DLD1 (cell line): ENCODE results near the gene FLACC1.

ENCODE experiments used
- in situ Hi-C: cut with HindIII; loops from 2 replicates; pipeline ENCODE4 v1.10.0; 2017; ENCODE audit warnings: low sequenced_read_pairs

Gene FLACC1

DNA sequence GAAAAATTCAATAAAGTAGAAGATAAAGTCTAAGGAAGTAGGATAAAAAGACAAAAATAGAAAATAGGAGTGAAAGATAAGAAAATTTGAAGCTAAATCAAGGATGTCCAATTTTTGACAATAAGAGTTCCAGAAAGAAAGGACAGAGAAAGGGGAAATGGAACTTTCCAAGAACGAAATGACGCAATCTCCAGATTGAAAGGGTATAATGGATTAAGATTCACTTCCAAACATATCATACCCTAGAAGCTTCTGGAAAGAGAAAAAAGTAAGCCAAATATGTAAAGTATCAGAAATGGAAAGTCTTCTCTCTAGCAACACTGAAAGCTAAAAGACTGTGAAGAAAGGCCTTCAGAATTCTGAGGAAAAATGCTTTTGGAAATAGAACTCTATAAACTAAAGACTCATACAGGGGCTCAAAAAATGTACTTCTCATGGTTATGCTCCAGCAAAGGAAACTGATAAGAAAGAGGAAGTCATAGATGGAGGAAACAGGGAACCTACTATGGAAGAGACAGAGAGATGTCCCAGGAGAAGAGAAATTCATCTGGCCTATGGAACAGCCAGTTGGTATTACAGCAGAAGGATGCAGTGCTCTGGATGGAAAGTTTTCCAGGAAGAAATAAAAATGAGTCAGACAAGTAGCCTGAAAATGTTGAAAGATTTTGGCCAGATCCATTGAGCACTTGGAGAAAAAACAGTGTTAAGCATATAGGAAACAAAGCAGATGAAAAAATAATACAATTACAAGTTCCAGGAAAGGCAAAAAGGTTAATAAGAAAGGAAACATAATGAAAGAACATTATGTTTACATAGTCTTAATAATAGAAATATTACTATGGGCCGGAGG lies 76.7 kb downstream of the FLACC1 start:
- in situ Hi-C loops: no loop called here

- in situ Hi-C loops: no loop called here
Measured at GRCh38 chr2:201279079-201279478, 78.1 kb downstream of the FLACC1 start.

DNA sequence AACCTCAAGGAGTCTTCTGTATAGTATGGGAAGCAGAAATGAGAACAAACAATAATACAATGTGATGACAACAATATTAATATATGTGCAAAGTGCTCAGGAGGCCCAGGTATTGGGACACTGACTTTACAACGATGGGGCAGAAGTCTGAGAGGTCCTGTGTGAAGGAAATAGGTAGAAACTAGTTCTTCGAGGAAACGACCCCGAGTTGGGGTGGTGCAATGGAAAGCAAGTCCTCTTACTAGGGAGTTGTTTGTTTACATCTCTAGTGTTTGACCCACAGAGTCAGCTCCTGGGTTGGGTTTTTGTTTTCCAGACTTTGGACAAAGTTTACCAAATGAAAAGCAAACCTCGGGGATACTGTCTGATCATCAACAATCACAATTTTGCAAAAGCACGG lies 80.6 kb downstream of the FLACC1 start:
- in situ Hi-C loops: no loop called here

GRCh38 chr2:201275990-201276389 lies 81.2 kb downstream of the FLACC1 start:
- in situ Hi-C loops: no loop called here

GRCh38 chr2:201275069-201275468 lies 82.1 kb downstream of the FLACC1 start:
- in situ Hi-C loops: no loop called here

- in situ Hi-C loops: loop anchor here (25.0 kb wide), 1 partner anchor 114 kb away; no protein-coding TSS in a partner anchor
Measured at GRCh38 chr2:201273330-201273983, 83.7 kb downstream of the FLACC1 start.

- in situ Hi-C loops: loop anchor here (25.0 kb wide), 1 partner anchor 115 kb away; no protein-coding TSS in a partner anchor
Measured at GRCh38 chr2:201271917-201272316, 85.2 kb downstream of the FLACC1 start.

GRCh38 chr2:201270293-201271001 lies 86.7 kb downstream of the FLACC1 start:
- in situ Hi-C loops: loop anchor here (25.0 kb wide), 1 partner anchor 117 kb away; no protein-coding TSS in a partner anchor

- in situ Hi-C loops: loop anchor here (25.0 kb wide), 1 partner anchor 118 kb away; no protein-coding TSS in a partner anchor
Measured at GRCh38 chr2:201269764-201270163, 87.4 kb downstream of the FLACC1 start.

GRCh38 chr2:201267278-201268030 lies 89.7 kb downstream of the FLACC1 start:
- in situ Hi-C loops: loop anchor here (25.0 kb wide), 1 partner anchor 120 kb away; no protein-coding TSS in a partner anchor

DNA sequence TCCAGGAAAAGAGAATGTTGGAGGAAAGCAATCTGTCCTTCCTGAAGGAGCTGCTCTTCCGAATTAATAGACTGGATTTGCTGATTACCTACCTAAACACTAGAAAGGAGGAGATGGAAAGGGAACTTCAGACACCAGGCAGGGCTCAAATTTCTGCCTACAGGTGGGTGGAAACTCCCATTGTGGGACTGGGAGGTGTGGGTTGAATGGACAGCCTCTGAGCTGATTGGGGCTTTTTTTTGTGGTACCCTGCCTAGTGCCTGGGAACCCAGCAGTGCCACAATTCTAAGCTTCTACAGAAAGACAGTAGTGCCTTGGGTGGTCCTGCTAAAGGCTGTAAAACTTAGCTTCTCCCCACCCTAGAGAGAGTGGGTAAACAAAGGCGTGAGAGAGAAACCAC lies 90.5 kb downstream of the FLACC1 start:
- in situ Hi-C loops: loop anchor here (25.0 kb wide), 1 partner anchor 121 kb away; no protein-coding TSS in a partner anchor

GRCh38 chr2:201264472-201265173 lies 92.5 kb downstream of the FLACC1 start:
- in situ Hi-C loops: loop anchor here (25.0 kb wide), 1 partner anchor 123 kb away; no protein-coding TSS in a partner anchor

- in situ Hi-C loops: loop anchor here (25.0 kb wide), 1 partner anchor 124 kb away; no protein-coding TSS in a partner anchor
Measured at GRCh38 chr2:201263779-201264178, 93.4 kb downstream of the FLACC1 start.

DNA sequence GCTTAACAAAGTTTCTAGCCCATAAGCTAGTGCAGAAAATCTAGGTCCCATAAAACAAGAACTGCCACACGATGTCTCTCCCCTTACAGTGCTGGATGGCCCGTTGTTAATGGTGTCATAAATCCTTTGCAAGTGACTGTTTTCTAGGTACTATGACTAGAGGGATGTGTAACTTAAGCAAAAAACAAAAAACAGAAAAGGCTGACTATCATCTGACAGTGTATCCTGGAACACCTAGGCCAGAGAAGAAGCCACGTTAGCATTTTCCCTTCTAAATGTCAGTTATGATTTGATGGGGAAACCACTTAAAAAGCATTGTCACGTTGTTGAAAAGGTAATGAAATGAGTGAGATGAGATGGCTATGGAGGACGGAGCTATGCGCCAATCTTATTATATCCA lies 94.4 kb downstream of the FLACC1 start:
- in situ Hi-C loops: loop anchor here (25.0 kb wide), 1 partner anchor 125 kb away; no protein-coding TSS in a partner anchor

DNA sequence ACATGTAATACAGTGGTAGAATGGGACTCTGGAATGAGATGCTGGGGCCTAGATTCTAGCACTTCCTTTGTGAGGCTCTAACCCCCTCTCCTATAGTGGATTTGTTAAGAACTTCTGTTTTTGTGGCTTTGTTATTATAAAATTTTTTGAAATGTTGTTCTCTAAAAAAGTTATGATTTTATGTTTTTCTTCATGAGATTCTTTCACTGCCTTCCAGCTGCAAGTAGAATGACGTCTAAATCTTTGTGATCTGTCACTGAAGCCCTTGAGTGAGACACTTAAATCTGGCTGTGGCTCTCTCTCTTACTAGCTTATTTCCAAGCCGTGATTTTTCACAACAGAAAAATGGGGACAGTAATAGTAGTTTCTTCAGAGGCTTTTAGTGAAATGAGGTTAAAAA lies 95.2 kb downstream of the FLACC1 start:
- in situ Hi-C loops: loop anchor here (25.0 kb wide), 1 partner anchor 125 kb away; no protein-coding TSS in a partner anchor

DNA sequence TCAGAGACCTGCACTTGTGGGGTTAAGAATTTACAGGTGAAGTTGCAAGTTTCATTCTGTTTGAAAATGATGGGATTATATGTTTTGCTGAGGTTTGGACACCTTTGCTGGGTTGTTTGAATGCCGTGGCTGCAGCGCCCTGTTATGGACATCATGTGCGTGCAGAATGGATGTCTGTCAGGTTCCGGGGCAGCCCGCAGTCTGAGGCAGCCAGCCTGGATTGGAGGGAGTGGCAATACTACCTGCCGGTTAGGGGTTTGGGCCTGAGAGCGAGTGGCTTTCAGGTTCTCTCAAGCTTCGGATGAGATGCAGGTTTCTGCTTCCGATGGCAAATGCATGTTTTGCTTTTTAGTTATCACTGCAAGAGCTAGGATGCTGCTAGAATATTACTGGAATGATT lies 95.7 kb downstream of the FLACC1 start:
- in situ Hi-C loops: loop anchor here (25.0 kb wide), 1 partner anchor 126 kb away; no protein-coding TSS in a partner anchor

- in situ Hi-C loops: loop anchor here (25.0 kb wide), 1 partner anchor 127 kb away; no protein-coding TSS in a partner anchor
Measured at GRCh38 chr2:201260302-201260800, 96.8 kb downstream of the FLACC1 start, which contains the start of gene CASP8. CASP8 (plus strand) TSS chr2:201260536; CDS start chr2:201266487, 5,951 bp downstream.

DNA sequence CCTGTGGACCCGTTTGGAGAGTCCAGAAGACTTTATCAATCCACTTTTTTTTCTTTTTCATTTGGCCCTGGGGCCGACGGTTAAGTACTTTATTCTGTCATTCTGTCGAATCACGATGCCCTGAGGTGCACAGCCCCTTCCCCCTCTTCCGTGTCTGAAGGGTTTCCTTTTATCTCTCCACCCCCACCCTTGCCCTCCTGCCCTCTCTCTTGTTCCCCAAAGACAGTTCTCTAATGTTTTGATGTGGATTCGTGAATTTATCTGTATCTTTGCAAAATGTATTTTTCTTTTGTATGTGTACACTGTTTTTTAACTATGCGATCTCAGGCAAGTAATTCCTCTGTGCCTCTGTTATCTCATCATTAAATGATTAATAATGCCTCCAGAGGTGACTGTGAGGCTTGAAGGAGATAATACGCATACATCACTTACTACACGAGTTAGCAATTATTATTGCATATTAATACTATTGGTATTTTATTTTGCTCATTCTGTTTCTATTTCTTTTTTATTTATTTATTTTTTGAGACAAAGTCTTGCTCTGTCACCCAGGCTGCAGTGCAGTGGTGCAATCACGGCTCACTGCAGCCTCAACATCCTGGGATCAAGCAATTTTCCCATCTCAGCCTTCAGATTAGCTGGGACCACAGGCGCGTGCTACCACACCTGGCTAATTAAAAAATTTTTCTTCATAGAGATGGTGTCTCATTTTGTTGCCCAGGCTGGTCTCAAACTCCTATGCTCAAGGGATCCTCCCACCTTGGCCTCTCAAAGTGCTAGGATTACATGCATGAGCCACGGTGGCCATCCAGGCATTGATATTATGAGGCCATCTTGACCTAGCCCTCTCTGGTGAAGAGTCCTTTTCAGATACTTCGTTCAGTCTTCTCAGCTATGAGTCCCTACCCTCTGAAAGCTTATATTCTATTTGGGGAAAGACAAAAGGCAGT lies 98.2 kb downstream of the FLACC1 start:
- in situ Hi-C loops: loop anchor here (25.0 kb wide), 1 partner anchor 128 kb away; no protein-coding TSS in a partner anchor
